Cardiac septum (tissue), 1 donor: ENCODE results near the gene NME9. TPM values are rescaled to one million over a fixed set of nuclear protein-coding genes. Genes with fewer than 3 reads are reported as not detected.

Experiments
- total RNA-seq: library from RNA; stranded (reverse); fragmentation: NEBNext Ultra II Directional; extraction: Animal tissue kit (Norgen Biotek cat#: 25700); gene quantifications from one replicate; pipeline ENCODE4 v1.2.1, GENCODE V29; 2021
- donor health status: DM: no; HTN: no; CAD: no.

Gene NME9
- total RNA-seq, 1 donor from 2014 or later = not detected

Other genes starting within 250 kb of the NME9 start
- gene DZIP1L, start 214.2 kb downstream of the NME9 start, total RNA-seq = 7.2 TPM
- gene A4GNT, start 197.5 kb downstream of the NME9 start, total RNA-seq = not detected
- gene DBR1, start 154.9 kb downstream of the NME9 start, total RNA-seq = 7.4 TPM
- gene ARMC8, start 142.6 kb downstream of the NME9 start, total RNA-seq = 34.2 TPM
- gene MRAS, start 18.7 kb upstream of the NME9 start, total RNA-seq = 327 TPM
- gene ESYT3, start 104.8 kb upstream of the NME9 start, total RNA-seq = 2.4 TPM